GM10266 (cell line): Measurements from ENCODE around the gene ANKMY2.

Experiments used
- DNase-seq: peaks from one replicate; pipeline ENCODE4 v3.0.0; 2012; ENCODE audit errors: extremely low spot score
- TF ChIP-seq, protein P1 (sequence below): IDR thresholded peaks from 2 replicates; pipeline ENCODE4 v1.5.1; 2012; ENCODE audit warnings: mild to moderate bottlenecking, low read depth; ENCODE audit not compliant: control insufficient read depth, insufficient read depth; ENCODE audit errors: missing control alignments

ANKMY2 gene

DNA sequence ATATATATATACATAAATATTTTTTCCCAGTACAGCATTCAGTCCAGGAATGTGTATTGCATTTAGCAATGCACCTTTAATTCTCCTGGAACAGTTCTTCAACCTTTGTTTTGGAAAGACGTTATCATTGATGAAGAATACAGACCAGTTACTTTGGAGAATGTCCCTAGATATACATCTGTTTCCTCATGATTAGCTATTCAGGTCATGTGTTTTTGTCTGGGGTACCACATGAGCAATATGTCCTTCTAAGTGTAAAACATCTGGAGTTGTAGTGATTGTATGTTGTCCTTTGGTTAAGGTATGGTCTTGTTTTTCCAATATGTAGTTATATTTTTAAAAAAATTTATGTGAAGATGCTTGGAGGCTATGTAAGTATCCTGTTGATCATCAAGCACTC is 10.6 kb upstream of the ANKMY2 start:
- TF ChIP-seq, protein P1, sequence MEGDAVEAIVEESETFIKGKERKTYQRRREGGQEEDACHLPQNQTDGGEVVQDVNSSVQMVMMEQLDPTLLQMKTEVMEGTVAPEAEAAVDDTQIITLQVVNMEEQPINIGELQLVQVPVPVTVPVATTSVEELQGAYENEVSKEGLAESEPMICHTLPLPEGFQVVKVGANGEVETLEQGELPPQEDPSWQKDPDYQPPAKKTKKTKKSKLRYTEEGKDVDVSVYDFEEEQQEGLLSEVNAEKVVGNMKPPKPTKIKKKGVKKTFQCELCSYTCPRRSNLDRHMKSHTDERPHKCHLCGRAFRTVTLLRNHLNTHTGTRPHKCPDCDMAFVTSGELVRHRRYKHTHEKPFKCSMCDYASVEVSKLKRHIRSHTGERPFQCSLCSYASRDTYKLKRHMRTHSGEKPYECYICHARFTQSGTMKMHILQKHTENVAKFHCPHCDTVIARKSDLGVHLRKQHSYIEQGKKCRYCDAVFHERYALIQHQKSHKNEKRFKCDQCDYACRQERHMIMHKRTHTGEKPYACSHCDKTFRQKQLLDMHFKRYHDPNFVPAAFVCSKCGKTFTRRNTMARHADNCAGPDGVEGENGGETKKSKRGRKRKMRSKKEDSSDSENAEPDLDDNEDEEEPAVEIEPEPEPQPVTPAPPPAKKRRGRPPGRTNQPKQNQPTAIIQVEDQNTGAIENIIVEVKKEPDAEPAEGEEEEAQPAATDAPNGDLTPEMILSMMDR, result no peak
- DNase-seq, result no peak

DNA sequence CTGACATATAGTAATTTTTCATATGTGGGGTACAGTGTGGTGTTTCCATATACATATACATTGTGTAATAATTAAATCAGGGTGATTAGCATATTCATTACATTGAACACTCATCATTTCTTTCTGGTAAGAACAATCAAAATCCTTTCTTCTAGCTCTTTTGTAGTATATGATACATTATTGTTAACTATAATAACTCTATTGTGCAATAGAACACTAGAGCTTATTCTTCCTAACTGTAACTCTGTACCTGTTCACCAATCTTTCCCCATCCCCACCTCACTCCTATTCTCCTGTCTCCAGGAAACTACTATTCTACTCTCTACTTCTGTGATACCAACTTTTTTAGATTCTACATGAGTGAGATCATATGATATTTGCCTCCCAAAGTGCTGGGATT is 9.8 kb upstream of the ANKMY2 start:
- no peak for DNase-seq
- TF ChIP-seq, protein P1, result no peak

DNA sequence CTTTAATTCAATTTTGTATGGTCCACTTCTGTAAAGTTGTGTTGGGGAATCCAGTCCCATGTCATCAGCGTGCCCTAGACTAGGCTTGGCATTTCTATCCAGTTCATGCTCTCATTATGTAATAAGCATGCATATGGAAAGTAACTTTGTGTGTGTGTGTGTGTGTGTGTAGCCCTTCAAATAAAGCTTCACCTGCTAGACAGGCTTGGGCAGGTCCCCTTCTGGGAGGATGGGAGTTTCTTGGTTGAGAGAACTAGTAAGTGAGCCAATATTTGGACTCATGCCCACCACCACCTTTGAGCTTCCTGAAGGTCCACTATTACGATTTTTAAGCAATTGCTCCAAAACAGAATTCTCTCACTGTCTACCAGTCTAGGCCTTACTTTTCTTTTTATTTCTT is 7.3 kb upstream of the ANKMY2 start:
- no peak for DNase-seq
- TF ChIP-seq, protein P1, result no peak

DNA sequence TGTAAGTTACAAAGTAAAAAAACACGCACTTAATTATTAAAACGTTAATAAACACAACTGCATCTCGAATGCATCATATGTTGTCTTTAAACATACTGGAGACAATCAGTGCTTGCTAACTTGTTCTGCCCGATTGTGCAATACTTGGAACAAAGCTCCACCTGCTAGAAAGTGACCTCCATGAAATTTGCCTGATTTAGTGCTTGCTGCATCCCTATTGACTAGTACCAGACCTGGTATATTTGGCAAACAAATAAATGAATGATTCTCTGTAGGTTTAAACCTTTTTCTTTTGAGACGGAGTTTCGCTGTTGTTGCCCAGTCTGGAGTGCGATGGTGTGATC is 6.7 kb upstream of the ANKMY2 start:
- TF ChIP-seq, protein P1, result no peak
- no peak for DNase-seq

DNA sequence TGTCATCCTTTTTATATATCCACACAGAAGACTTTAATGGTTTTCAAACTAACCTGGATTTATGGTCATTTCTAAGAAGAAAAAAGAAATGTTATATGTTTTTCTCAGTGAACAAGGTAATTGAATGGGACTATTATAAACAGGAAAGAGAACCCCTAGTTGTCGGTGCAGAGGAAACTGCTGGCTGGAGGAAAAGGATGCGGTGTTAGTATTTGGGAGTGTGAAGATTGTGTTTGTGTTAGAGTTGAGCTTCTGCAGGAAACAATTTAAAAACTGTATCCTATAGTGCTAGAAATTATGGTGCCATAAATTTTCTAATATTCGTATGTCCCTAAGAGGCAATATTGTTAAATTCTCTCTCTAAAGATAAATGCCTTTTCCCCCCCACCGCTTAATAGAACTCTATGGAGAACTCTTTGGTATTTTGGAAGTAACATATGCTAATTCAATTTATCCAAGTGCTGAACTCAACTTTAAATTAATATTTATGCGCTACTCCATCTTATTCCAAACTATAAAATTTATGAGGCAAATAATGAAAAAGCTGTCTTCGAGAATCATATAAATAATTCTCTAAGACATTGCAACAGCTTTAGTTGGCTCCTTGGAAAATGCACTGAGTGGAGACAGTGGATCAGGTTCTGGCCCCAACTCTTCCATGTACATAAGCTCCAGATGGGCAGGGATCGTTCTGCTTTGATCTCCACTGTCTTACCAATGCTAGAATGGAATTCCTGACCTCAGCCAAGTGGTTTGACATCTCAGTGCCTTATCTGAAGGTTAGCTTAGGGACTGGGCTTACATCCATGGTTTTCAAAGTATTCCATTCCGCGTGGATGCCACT is 6.1 kb upstream of the ANKMY2 start:
- no peak for DNase-seq
- TF ChIP-seq, protein P1, result no peak

DNA sequence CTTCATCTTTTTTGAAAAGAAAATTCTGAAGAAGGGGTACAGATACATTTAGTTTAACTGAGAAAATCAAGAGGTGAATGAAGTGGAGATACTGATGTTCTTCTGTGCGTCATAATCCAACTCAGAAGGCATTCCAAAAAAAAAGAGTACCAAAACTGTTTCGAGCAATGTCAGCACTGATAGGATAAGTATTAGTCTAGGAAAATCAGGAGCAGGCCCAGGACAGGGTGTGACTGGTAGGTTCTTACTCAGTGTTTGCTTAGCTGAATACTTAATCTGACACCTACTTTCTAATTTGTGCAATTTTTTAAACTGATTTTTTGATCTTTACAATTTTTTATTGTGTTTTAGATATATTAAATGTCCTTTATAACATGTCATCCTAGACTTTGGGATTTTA is 4.7 kb upstream of the ANKMY2 start:
- TF ChIP-seq, protein P1, result no peak
- no peak for DNase-seq

DNA sequence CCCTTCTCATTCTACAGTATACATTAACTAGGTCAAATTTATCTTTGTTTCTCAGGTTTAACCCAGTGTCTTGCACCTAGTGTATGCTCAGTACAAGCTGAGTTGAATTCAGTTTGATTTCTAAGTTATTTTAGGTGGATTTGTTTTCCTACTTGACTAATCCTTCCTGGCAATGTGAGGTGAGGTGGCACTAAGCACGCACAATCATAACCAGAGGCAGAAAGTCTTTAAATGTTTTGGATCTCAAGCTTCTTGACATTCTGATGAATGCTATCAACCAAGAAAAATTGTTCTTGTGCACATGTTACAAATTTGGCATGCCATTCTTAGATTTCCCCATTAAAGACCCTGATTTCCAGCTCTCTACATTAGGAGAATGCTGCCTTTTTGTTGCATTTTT is 3.6 kb upstream of the ANKMY2 start:
- TF ChIP-seq, protein P1, result no peak

More for the DNA sequence above, 3.6 kb upstream of the ANKMY2 start:
- DNase-seq, result no peak
